GM03348 (cell line): ENCODE measurements around the gene OR5P2.
"Not testable (repeated sequence)": the region's sequence is repeated elsewhere in the genome, so short reads cannot be mapped to it uniquely, and the experiment has no call there.

Experiments used
- DNase-seq: peaks from one replicate; pipeline ENCODE4 v3.0.0; 2012; ENCODE audit warnings: low spot score

OR5P2 gene, protein sequence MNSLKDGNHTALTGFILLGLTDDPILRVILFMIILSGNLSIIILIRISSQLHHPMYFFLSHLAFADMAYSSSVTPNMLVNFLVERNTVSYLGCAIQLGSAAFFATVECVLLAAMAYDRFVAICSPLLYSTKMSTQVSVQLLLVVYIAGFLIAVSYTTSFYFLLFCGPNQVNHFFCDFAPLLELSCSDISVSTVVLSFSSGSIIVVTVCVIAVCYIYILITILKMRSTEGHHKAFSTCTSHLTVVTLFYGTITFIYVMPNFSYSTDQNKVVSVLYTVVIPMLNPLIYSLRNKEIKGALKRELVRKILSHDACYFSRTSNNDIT

DNA sequence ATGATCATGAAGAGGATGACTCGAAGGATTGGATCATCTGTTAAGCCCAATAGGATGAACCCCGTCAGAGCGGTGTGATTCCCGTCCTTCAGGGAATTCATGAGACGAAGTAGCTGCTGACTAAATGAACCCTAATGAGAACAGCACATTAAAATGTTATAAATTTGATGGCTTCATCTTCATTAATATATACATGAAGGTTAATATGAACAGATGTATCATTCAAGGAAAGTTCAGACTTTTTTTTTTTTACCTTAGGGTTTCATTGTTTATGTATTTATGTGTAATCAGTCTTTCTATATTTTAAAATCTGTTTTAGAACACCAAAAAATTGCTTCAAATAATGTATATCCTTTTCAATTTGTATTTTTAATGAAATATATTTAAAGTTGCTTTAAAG, at the start of gene OR5P2:
Gene OR5P2 (minus strand): TSS at position 101 of the 400 bp plus-strand sequence. CDS start 0 bp downstream, at position 101.
- no peak for DNase-seq

DNA sequence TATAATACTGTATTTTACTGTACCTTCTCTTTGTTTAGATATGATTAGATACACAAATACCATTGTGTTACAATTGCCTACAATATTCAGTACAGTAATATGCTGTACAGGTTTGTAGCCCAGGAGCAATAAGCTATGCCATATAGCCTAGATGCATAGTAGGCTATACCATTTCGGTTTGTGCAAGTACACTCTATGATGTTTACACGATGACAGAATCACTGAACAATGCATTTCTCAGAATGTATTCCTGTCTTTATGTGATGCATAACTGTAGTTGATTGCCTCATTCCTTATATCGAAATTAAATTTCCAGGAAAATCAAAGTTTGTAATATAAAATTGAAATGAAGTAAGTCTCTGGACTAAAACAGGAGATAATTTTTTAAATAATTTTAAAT, 49.3 kb upstream of the OR5P2 start:
- DNase-seq, result no peak

DNA sequence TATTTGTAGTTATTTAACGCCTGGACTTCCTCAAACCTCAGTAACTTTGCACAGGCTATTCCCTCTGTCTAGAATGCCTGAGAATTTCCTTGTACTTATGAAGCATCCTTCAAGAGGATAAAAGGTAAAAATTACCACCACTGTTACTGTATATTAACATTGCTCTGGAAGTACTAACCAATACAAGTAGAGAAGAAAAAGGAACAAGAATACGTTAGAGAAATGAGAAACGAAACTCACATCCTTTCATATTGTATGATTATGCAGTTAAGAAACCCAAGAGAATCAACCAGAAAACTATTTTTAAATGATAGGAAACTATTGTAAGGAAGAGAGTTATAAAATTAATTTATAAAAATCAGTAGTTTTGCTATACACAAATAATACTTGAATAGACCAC, 48.2 kb upstream of the OR5P2 start:
- no peak for DNase-seq

GRCh38 chr11:7844521-7844920, 47.8 kb upstream of the OR5P2 start:
- DNase-seq, result no peak

DNA sequence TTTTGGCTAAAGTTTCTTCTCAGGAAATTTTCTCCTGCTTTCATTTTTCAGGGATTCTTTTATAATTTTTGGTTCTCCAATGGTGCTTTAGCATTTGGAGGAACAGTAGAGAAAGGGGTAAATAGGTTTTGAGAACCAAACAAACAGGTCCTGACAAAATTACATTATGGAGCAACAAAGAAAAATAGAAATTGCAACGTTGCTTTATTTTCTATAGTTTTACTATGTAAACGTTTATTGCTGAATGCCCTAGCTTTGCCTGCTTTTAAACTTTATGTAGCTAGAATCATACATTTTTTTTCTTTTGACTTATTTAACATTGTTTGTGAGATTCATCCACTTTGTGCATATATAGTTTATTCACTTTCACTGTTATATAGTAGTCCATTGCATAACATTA, 43.8 kb upstream of the OR5P2 start:
- no peak for DNase-seq

- no peak for DNase-seq
Observed at GRCh38 chr11:7833527-7833926, 36.8 kb upstream of the OR5P2 start.

- DNase-seq, result no peak
Observed at GRCh38 chr11:7830740-7831139, 34.0 kb upstream of the OR5P2 start, which contains the start of gene OR5P3. TSS of gene OR5P3 (minus strand) at chr11:7830840.

DNA sequence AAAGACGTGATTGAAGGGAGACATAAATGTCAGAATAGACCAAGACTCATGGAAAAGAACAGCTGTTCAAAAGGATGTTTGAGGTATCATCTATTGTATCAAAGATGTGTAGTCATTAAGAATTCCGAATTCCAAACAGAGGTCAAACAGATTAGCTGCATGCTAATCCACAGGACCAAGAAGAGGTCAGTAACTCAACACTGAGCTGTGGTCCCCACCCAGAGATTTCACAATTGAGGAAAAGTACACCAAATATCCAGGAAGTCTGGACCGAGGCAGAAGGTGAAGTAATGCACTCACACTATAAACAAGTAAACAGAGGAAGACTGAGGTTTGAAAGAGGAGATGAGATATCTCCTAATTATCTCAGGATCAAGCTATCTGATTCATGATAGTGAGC, 29.6 kb upstream of the OR5P2 start:
- no peak for DNase-seq

DNA sequence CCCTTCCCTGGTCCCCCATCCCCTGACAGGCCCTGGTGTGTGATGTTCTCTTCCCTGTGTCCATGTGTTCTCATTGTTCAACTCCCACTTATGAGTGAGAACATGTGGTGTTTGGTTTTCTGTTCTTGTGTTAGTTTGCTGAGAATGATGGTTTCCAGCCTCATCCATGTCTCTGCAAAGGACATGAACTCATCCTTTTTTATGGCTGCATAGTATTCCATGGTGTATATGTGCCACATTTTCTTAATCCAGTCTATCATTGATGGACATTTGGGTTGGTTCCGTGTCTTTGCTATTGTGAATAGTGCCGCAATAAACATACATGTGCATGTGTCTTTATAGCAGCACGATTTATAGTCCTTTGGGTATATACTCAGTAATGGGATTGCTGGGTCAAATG, 23.7 kb upstream of the OR5P2 start:
- DNase-seq, result not testable (repeated sequence)

DNA sequence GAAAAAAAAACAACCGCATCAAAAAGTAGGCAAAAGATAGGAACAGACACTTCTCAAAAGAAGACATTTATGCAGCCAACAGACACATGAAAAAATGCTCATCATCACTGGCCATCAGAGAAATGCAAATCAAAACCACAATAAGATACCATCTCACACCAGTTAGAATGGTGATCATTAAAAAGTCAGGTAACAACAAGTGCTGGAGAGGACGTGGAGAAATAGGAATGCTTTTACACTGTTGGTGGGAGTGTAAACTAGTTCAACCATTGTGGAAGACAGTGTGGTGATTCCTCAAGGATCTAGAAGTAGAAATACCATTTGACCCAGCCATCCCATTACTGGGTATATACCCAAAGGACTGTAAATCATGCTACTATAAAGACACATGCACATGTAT, 18.2 kb upstream of the OR5P2 start:
- not testable (repeated sequence) for DNase-seq

DNA sequence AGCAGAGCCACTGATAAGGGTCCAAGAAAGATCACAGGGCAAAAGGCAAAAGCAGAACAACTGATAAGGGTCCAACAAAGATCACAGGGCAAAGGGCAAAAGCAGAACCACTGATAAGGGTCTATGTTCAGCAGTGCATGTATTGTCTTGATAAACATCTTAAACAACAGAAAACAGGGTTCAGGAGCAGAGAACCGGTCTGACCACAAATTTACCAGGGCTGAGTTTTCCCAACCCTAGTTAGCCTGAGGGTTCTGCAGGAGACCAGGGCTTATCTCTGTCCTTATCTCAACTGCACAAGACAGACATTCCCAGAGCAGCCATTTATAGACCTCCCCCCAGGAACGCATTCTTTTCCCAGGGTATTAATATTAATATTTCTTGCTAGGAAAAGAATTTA, 13.6 kb upstream of the OR5P2 start:
- not testable (repeated sequence) for DNase-seq

- DNase-seq, result no peak
Observed at GRCh38 chr11:7793233-7793632, 3.5 kb downstream of the OR5P2 start.

GRCh38 chr11:7787239-7787638, 9.5 kb downstream of the OR5P2 start:
- no peak for DNase-seq

GRCh38 chr11:7775689-7776088, 21.1 kb downstream of the OR5P2 start:
- DNase-seq, result no peak

GRCh38 chr11:7764301-7764700, 32.4 kb downstream of the OR5P2 start:
- DNase-seq, result not testable (repeated sequence)

DNA sequence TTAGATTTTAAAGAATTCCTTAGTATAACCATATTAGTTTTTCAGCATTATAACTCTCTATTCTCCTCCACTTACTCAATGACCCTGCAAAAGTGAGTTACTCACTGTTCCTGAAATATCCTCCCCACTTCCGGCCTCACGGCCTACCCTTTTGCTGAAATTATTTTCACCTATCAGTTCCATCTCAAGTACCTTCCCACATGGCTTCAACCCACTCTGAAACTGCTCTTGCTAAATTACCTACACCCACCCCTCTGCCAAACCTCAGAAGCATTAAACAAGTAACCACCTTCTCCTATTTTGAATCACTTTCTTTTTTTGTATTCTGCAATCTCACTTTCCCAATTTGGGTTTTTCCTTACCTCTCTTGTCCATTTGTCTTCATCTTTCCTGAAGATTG, 37.7 kb downstream of the OR5P2 start:
- DNase-seq, result no peak

- no peak for DNase-seq
Observed at GRCh38 chr11:7749456-7749855, 47.3 kb downstream of the OR5P2 start.
